BLaER1 treated with 17β-estradiol and CSF1 and Interleukin-3, amounts not matched to agents 10 nM and 100 nM (cell line): Measurements from ENCODE around the gene SLC35B3.
A peak's percentile ranks its signal among the peaks of the same experiment; 100 is the strongest.
"Not testable (repeated sequence)": the region's sequence is repeated elsewhere in the genome, so short reads cannot be mapped to it uniquely, and the experiment has no call there.

Source experiments
- H3K27ac ChIP-seq, 11 experiments: shearing (Covaris generic); formaldehyde crosslinking; 2 replicates each; pipeline ENCODE4 v1.8.1; 2022
- H3K27me3 ChIP-seq, 11 experiments: shearing (Covaris generic); formaldehyde crosslinking; 2 replicates each; pipeline ENCODE4 v1.8.1; 2022
- H3K36me3 ChIP-seq, 11 experiments: shearing (Covaris generic); formaldehyde crosslinking; 2 replicates each; pipeline ENCODE4 v1.8.1; 2022
- H3K4me1 ChIP-seq, 10 experiments: shearing (Covaris generic); formaldehyde crosslinking; 2 replicates each; pipeline ENCODE4 v1.8.1; 2022
- H3K4me2 ChIP-seq, 11 experiments: shearing (Covaris generic); formaldehyde crosslinking; 2 replicates each; pipeline ENCODE4 v1.8.1; 2022
- H3K4me3 ChIP-seq, 10 experiments: shearing (Covaris generic); formaldehyde crosslinking; 2 replicates each; pipeline ENCODE4 v1.8.1; 2022
- H3K9ac ChIP-seq, 11 experiments: shearing (Covaris generic); formaldehyde crosslinking; 2 replicates each; pipeline ENCODE4 v1.8.1; 2022
- H3K9me3 ChIP-seq, 11 experiments: shearing (Covaris generic); formaldehyde crosslinking; replicated peaks in 1 of 11; 2 replicates each; pipeline ENCODE4 v1.8.1; 2022
- H4K20me1 ChIP-seq, 11 experiments: shearing (Covaris generic); formaldehyde crosslinking; 2 replicates each; pipeline ENCODE4 v1.8.1; 2022
- Cebpa-rat ChIP-seq, 11 experiments: shearing (Covaris generic); IDR thresholded peaks; 2 replicates each; pipeline ENCODE4 v1.8.1; 2022

SLC35B3 gene

DNA sequence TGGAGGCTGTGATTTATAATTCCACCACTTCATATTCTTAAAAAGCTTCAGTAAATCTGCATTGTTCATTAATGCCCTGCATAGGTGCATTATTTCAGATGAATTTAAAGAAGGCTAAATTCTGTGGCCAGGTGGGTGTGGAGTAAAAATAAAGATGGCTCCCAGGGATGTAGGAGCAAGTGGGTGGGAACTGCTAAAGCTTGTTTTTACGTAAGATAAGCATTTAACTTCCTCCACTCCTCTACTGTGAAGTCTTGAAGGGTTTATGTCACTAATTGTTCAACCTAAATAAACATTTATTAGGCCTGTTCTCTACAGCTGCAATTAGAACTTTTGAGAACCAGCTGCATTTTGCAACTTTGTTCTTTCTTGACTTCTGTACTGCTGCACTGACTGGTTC, 6.8 kb upstream of the SLC35B3 start:
- TF ChIP-seq Cebpa-rat (IDR thresholded peaks at IDR 0.05), result no peak
- H3K36me3 ChIP-seq, result no peaks in the 10 kb centered on the region
- H3K4me3 ChIP-seq, result no peak overlapping the region
- H3K4me1 ChIP-seq, result peaks cover 0 to 3% (median 0%) of the 10 kb centered on the region in 10 experiments; a peak in 1 of 20 replicates
- no peaks in the 10 kb centered on the region for H4K20me1 ChIP-seq
- H3K9ac ChIP-seq, result no peak overlapping the region
- peaks cover 0 to 8% (median 0%) of the 10 kb centered on the region in 11 experiments; a peak in 3 of 22 replicates for H3K9me3 ChIP-seq
- no peaks in the 10 kb centered on the region for H3K27me3 ChIP-seq
- no peak overlapping the region for H3K4me2 ChIP-seq
- H3K27ac ChIP-seq, result no peak overlapping the region

DNA sequence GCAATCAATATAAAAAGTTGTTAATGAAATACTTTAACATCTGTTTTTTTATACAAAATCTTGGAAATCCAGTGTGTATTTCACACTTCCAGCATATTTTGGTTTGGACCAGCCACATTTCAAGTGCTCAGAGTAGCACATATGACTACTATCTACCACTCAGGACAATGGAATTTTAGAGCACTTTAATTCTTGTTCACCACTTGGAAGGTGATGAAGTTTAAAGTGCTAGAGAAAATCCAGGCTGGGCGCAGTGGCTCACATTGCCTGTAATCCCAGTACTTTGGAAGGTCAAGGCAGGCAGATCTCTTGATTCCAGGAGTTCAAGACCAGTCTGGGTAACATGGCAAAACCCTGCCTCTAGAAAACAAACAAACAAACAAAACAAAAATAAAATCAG, 6.1 kb upstream of the SLC35B3 start:
- Histone ChIP-seq H3K9ac (no peak overlapping the region), H3K4me1 (peaks cover 0 to 8% (median 4%) of the 10 kb centered on the region in 10 experiments; a peak in 7 of 20 replicates), H3K9me3 (peaks cover 0 to 8% (median under 1%) of the 10 kb centered on the region in 11 experiments; a peak in 7 of 22 replicates), H4K20me1 (no peaks in the 10 kb centered on the region), H3K4me3 (no peak overlapping the region), H3K4me2 (no peak overlapping the region), H3K27me3 (no peaks in the 10 kb centered on the region), H3K36me3 (no peaks in the 10 kb centered on the region), H3K27ac (no peak overlapping the region)
- no peak for TF ChIP-seq Cebpa-rat (IDR thresholded peaks at IDR 0.05)

DNA sequence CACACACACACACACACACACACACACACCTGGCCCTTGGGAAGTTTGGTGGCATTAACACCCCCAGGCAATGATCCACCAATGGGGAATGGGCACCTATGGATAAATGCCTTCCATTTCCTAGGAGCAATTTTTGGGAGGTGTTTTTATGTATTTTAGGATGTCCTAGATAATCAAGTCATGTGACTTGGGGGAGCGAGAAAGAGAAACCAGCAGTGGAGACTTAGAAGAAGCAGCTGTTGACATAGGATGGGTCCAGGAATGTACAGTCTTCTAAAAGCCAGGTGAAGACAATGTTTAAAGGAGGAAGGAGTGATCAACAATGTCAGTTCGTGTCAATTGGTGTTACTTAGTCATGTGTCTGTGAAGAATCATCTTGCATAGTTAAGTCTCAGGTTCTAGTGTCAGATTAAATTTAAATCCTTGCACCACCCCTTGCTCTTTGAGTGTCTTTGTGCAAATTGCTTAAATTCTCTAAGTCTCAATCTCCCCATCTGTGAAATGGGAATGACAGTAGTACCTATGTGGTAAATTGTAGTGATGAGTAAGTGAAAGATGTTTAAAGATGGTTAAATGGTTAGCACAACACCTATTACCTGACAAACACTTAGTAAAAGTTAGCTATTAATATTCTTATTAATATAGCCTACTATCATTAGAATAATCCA, 4.4 kb upstream of the SLC35B3 start:
- Histone ChIP-seq H3K4me1 (peaks cover 5 to 15% (median 10%) of the 10 kb centered on the region in 10 experiments; a peak in 12 of 20 replicates), H3K36me3 (no peaks in the 10 kb centered on the region), H3K4me3 (no peak overlapping the region), H3K9ac (no peak overlapping the region), H3K9me3 (peaks cover 0 to 15% (median 8%) of the 10 kb centered on the region in 11 experiments; a peak in 12 of 22 replicates), H3K4me2 (no peak overlapping the region), H4K20me1 (no peaks in the 10 kb centered on the region), H3K27ac (no peak overlapping the region), H3K27me3 (no peaks in the 10 kb centered on the region)
- no peak for TF ChIP-seq Cebpa-rat (IDR thresholded peaks at IDR 0.05)

DNA sequence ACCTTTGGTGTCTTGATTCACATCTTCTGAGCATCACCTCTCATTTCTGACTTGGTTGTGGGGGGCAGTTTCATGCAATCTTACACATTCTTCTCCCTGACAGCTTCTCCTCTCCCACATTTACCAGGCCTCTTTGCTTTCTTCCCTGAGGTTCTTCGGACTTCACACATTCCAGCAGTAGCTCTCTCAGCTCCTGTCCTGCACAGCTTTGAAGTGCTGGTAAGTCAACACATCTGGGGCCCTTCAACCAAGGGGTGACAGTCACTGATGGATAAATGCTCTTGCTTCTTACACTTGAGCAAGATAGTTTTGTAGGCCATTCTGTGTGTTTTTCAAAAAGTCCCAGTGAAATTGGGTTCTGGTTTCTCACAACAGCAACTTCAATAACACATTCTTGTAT, 2.5 kb upstream of the SLC35B3 start:
- no peak overlapping the region for H3K4me3 ChIP-seq
- H3K4me2 ChIP-seq, result no peak overlapping the region
- H3K9me3 ChIP-seq, result peaks cover 0 to 15% (median 8%) of the 10 kb centered on the region in 11 experiments; a peak in 12 of 22 replicates
- H3K27ac ChIP-seq, result no peak overlapping the region
- peaks cover 19 to 32% (median 22%) of the 10 kb centered on the region in 10 experiments; a peak in 19 of 20 replicates for H3K4me1 ChIP-seq
- H3K36me3 ChIP-seq, result peaks cover 0 to 3% (median 0%) of the 10 kb centered on the region in 11 experiments; a peak in 2 of 22 replicates
- peaks cover 0 to 8% (median 0%) of the 10 kb centered on the region in 11 experiments; a peak in 1 of 22 replicates for H4K20me1 ChIP-seq
- TF ChIP-seq Cebpa-rat (IDR thresholded peaks at IDR 0.05), result no peak
- H3K27me3 ChIP-seq, result no peaks in the 10 kb centered on the region
- H3K9ac ChIP-seq, result no peak overlapping the region

DNA sequence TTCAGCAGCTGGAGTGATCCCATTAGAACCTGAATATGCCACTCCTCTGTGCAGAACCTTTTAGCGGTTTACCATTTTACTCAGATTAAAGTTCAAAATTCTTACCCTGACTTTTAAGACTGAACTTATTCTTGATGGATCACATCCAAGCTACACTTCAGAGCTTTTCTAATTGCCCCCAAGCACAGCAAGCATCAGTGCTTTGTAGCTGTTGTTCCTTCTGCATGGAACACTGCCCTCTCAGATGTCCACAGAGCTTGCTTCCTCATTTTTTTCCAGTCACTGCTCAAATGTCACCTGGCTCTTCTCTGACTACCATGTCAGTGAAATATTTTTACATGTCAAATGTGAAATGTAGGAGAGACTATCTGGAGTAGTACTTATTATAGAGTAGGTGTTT, 1.6 kb upstream of the SLC35B3 start:
- peak overlapping the region in 3 of 11 experiments; percentile 1 to 28 (median 13); a peak in 2 of 22 replicates for H3K4me2 ChIP-seq
- no peaks in the 10 kb centered on the region for H3K27me3 ChIP-seq
- no peak overlapping the region for H3K4me3 ChIP-seq
- H3K9ac ChIP-seq, result no peak overlapping the region
- H3K4me1 ChIP-seq, result peaks cover 19 to 32% (median 25%) of the 10 kb centered on the region in 10 experiments; a peak in 19 of 20 replicates
- H3K27ac ChIP-seq, result no peak overlapping the region
- H3K9me3 ChIP-seq, result peaks cover 0 to 15% (median 8%) of the 10 kb centered on the region in 11 experiments; a peak in 12 of 22 replicates
- no peak for TF ChIP-seq Cebpa-rat (IDR thresholded peaks at IDR 0.05)
- H4K20me1 ChIP-seq, result peaks cover 0 to 15% (median 0%) of the 10 kb centered on the region in 11 experiments; a peak in 3 of 22 replicates
- H3K36me3 ChIP-seq, result peaks cover 0 to 9% (median 4%) of the 10 kb centered on the region in 11 experiments; a peak in 6 of 22 replicates

DNA sequence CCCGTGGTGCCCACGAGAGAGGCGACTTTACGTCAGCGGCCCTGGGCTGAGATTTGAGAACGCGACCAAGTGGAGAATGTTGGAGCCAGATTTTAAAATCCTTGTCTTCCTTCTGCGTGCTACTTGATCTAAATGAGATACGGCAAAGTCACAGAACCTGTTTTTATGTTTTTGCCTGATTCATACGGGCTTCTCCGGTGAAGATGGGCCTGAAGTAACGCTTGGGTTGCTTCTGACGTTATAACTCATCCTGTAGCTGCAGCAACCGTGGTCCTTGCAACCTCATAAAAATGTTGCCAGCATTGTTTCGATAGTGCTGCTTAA, 462 bp upstream of the SLC35B3 start:
- no peak for TF ChIP-seq Cebpa-rat (IDR thresholded peaks at IDR 0.05)
- Histone ChIP-seq H3K36me3 (peaks cover 0 to 19% (median 5%) of the 10 kb centered on the region in 11 experiments; a peak in 9 of 22 replicates), H4K20me1 (peaks cover 0 to 15% (median 0%) of the 10 kb centered on the region in 11 experiments; a peak in 3 of 22 replicates), H3K4me2 (peak overlapping the region; percentile 56 to 93 (median 76)), H3K9me3 (peaks cover 0 to 15% (median 8%) of the 10 kb centered on the region in 11 experiments; a peak in 12 of 22 replicates), H3K4me3 (peak overlapping the region; percentile 74 to 94 (median 82)), H3K27ac (peak overlapping the region; percentile 86 to 98 (median 93)), H3K4me1 (peaks cover 19 to 32% (median 25%) of the 10 kb centered on the region in 10 experiments; a peak in 19 of 20 replicates), H3K9ac (peak overlapping the region; percentile 86 to 97 (median 91)), H3K27me3 (no peaks in the 10 kb centered on the region)

DNA sequence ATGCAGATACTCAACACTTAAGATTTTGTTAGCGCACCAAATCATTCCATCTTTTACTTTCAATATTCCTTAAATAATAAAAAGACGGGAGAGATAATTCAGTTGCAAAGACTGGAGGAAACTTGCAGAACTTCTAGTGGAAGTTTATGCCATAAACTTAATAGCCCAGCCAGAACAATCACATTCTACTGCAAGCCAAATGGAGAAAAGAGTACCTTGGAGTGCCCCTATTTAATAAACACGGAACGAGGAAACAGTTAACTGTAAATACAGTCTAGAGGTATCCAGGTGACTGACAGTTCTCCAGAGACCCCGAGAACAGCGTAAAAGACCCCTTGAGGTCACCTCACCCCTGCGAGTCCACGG, 635 bp downstream of the SLC35B3 start:
- Histone ChIP-seq H3K4me3 (peak overlapping the region; percentile 74 to 94 (median 82)), H3K27me3 (no peaks in the 10 kb centered on the region), H3K9me3 (peaks cover 0 to 15% (median 8%) of the 10 kb centered on the region in 11 experiments; a peak in 12 of 22 replicates), H3K4me1 (peaks cover 19 to 32% (median 25%) of the 10 kb centered on the region in 10 experiments; a peak in 19 of 20 replicates), H3K9ac (peak overlapping the region; percentile 86 to 97 (median 91)), H3K4me2 (peak overlapping the region; percentile 71 to 87 (median 76)), H3K36me3 (peaks cover 0 to 30% (median 9%) of the 10 kb centered on the region in 11 experiments; a peak in 17 of 22 replicates), H3K27ac (peak overlapping the region; percentile 86 to 98 (median 93)), H4K20me1 (peaks cover 0 to 15% (median 0%) of the 10 kb centered on the region in 11 experiments; a peak in 3 of 22 replicates)
- no peak for TF ChIP-seq Cebpa-rat (IDR thresholded peaks at IDR 0.05)

DNA sequence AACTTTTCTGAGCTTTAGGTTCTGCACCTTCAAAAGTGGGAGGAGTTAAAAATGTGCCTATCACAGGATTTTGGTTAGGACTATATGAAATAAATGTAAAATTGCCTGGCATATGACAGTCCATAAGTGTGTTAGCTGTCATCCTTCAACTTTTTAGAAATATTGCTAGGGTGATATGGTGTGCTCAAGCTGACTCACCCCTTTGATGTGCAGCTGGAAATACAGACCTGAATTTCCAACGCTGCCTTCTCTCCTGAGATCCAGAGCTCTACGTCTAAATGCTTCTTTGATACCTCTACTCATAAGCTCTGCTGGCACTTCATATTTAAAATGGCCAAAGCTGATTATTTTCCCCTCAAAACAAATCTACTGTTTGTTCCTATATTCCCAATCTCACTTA, 2.7 kb downstream of the SLC35B3 start:
- Histone ChIP-seq H3K27ac (no peak overlapping the region), H3K4me2 (peak overlapping the region in 6 of 11 experiments; percentile 69 to 79 (median 76); a peak in 8 of 22 replicates), H4K20me1 (peaks cover 0 to 15% (median 0%) of the 10 kb centered on the region in 11 experiments; a peak in 3 of 22 replicates), H3K4me1 (peaks cover 17 to 32% (median 25%) of the 10 kb centered on the region in 10 experiments; a peak in 19 of 20 replicates), H3K9ac (no peak overlapping the region), H3K27me3 (no peaks in the 10 kb centered on the region), H3K4me3 (no peak overlapping the region), H3K36me3 (peaks cover 12 to 48% (median 27%) of the 10 kb centered on the region in 11 experiments; a peak in 21 of 22 replicates), H3K9me3 (peaks cover 0 to 11% (median 8%) of the 10 kb centered on the region in 11 experiments; a peak in 12 of 22 replicates)
- no peak for TF ChIP-seq Cebpa-rat (IDR thresholded peaks at IDR 0.05)

DNA sequence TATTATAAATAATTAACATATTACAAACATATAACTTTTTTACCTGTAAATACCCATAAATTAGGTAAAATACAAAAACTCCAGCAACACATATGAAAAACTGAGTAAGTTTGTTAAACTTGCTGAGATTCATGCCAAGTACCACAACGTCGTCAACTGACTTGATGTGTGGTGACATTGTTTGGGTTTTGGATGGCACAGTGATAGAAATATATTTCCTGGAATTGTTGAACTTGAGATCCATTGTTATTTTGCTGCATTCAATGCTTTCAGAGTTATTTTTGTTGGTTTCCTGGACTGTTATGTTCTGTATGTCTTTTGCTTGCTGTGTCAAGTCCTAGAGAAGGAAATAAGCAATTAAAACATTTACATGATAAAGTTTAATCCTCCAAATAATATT, 5.5 kb downstream of the SLC35B3 start:
- H3K4me2 ChIP-seq, result no peak overlapping the region
- no peak for TF ChIP-seq Cebpa-rat (IDR thresholded peaks at IDR 0.05)
- H3K27me3 ChIP-seq, result no peaks in the 10 kb centered on the region
- H3K27ac ChIP-seq, result no peak overlapping the region
- peaks cover 10 to 20% (median 13%) of the 10 kb centered on the region in 11 experiments; a peak in 19 of 22 replicates for H3K9me3 ChIP-seq
- H4K20me1 ChIP-seq, result peaks cover 0 to 15% (median 0%) of the 10 kb centered on the region in 11 experiments; a peak in 3 of 22 replicates
- H3K36me3 ChIP-seq, result peaks cover 37 to 75% (median 54%) of the 10 kb centered on the region in 11 experiments
- peaks cover 5 to 21% (median 16%) of the 10 kb centered on the region in 10 experiments; a peak in 18 of 20 replicates for H3K4me1 ChIP-seq
- no peak overlapping the region for H3K4me3 ChIP-seq
- H3K9ac ChIP-seq, result no peak overlapping the region

DNA sequence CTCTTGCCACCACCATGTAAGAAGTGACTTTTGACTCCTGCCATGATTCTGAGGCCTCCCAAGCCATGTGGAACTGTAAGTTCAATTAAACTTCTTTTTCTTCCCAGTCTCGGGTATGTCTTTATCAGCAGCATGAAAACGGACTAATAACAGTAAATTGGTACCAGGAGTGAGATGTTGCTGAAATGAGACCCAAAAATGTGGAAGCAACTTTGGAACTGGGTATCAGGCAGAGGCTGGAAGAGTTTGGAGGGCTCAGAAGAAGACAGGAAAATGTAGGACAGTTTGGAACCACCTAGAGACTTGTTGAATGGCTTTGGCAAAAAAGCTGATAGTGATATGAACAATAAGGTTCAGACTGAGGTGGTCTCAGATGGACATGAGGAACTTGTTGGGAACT, 8.8 kb downstream of the SLC35B3 start:
- H3K4me3 ChIP-seq, H4K20me1 ChIP-seq, H3K4me2 ChIP-seq, H3K27ac ChIP-seq, H3K27me3 ChIP-seq, H3K4me1 ChIP-seq, H3K9ac ChIP-seq: not testable (repeated sequence)
- H3K9me3 ChIP-seq, result peaks cover 10 to 20% (median 13%) of the 10 kb centered on the region in 11 experiments; a peak in 19 of 22 replicates
- H3K36me3 ChIP-seq, result peaks cover 45 to 90% (median 66%) of the 10 kb centered on the region in 11 experiments
